ENCODE measurements around the gene DHRSX.
"Not testable (repeated sequence)": the region's sequence is repeated elsewhere in the genome, so short reads cannot be mapped to it uniquely, and the experiment has no call there.

Gene DHRSX

DNA sequence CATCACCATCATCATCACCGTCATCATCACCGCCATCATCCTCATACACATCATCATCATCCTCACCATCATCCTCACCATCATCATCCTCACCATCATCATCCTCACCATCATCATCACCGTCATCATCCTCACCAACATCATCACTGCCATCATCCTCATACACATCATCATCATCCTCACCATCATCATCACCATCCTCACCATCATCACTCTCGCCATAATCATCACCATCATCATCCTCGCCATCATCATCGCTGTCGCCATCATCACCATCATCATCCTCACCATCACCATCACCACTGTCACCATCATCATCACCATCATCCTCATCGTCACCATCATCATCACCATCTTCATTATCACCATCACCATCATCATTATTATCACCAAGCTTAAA, 19.8 kb upstream of the DHRSX start:
- DNase-seq (ENCODE audit: low read depth in 2 of 2) = no peak

DNA sequence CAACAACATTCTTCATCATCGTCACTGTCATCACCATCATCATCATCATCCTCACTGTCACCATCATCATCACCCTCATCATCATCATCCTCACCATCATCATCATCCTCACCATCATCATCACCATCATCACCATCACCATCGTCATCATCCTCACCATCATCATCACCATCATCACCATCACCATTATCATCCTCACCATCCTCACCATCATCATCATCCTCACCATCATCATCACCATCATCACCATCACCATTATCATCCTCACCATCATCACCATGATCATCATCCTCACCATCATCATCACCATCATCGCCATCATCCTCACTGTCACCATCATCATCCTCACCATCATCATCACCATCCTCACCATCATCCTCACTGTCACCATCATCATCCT, 18.9 kb upstream of the DHRSX start:
- not testable (repeated sequence) for DNase-seq (ENCODE audit: low read depth in 2 of 2)

DNA sequence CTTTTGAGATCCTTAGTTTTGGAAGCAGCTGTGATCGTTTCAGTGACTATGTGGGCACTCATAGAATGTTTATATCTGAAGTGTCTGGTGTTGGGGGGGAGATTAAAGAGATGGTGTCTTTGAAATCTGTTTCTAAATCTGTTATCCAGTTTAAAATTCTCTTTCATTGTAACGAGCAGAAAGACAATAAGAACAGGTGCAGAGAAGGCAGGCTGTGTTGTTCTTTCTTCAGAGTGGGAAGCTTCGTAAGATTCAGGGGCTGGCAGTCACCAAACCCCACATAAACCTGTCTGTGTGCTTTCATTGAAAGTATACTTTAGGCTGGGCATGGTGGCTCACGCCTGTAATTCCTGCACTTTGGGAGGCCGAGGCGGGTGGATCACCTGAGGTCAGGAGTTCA, 16.3 kb upstream of the DHRSX start:
- DNase-seq (ENCODE audit: low read depth in 2 of 2) = no peak

DNA sequence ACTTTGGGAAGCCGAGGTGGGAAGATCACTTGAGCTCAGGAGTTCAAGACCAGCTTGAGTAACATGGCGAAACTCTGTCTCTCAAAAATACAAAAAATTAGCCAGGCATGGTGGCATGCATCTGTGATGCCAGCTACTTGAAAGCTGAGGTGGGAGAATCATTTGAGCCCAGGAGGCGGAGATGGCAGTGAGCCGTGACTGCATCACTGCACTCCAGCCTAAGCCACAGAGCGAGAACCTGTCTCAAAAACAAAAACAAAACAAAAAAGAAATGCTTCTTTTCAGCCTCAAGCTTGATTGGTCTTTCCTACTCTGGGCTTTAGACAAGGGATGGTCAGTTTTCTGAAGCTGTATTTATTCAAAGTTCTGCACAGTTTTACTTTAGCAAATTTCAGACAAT, 15.8 kb upstream of the DHRSX start:
- DNase-seq (ENCODE audit: low read depth in 2 of 2) = no peak

DNA sequence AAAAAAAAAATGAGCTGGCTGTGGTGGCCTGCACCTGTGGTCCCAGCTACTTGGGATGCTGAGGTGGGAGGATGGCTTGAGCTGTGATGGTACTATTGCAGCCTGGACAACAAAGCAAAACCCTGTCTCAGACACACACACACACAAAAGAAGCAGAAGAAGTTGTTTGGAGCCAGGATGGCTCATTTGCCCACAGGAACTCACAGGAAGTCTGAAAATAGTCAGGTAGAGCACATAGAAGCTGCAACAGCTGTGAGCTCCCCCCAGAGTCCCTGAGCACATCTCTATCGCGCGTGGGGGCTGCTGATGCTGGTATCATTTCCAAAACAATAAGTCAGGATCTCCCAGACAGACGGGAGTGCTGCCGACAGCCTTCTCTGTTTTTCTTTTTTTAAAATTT, 13.4 kb upstream of the DHRSX start:
- DNase-seq (ENCODE audit: low read depth in 2 of 2) = no peak

DNA sequence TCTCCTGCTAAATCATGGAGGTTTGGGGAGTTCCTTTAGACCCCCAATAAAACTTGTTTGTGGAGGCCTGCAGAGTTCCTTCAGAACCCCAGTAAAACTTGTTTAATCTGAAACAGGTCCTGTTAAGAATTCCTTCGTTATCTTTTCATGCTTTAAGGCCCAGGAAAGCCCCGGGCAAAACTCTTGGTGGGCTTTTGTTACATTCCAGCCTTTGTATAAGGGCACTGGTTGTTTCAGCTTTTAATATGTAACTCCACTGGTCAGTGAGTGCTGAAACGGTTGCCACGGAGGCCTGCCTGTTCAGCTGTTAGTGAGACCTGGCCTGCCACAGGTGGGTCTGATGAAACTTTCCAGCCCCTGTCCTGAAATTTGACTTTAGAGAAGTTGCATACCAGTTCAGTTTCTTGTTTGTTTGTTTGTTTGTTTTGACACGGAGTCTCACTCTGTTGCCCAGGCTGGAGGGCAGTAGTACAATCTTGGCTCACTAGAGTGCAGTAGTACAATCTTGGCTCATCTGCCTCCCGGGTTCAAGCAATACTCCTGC, 12.4 kb upstream of the DHRSX start:
- no peak for DNase-seq (ENCODE audit: low read depth in 2 of 2)

DNA sequence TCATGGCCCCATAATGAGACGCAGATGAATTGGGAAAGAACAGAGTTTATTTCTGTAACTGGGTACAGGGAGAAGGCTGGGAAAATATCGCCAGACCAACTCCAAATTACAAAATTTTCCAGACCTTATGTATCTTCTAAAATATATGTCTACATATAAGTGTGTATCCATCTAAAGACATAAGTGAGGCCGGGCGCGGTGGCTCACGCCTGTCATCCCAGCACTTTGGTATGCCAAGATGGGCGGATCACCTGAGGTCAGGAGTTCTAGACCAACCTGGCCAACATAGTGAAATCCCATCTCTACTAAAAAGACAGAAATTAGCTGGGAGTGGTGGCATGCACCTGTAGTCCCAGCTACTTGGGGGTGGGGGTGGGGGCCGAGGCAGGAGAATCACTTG, 11.7 kb upstream of the DHRSX start:
- no peak for DNase-seq (ENCODE audit: low read depth in 2 of 2)

DNA sequence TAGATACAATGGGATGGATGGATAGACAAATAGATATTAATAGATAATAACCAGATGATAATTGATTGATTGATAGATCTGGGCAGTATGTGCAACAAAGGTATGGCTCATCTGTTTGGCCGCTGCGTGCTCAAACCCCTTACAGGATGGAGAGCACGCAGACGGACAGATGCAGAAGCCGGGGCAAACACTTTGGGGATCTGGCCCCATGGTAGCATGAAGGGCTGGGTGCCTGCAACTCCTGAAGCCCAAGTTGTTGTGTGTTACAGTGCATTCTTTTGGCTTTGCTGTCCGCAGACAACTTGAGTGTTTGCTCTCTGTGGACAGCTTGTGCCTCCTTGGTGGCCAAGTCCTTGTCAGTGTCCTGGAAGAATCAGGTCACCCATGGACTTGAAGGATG, 10.6 kb upstream of the DHRSX start:
- no peak for DNase-seq (ENCODE audit: low read depth in 2 of 2)

DNA sequence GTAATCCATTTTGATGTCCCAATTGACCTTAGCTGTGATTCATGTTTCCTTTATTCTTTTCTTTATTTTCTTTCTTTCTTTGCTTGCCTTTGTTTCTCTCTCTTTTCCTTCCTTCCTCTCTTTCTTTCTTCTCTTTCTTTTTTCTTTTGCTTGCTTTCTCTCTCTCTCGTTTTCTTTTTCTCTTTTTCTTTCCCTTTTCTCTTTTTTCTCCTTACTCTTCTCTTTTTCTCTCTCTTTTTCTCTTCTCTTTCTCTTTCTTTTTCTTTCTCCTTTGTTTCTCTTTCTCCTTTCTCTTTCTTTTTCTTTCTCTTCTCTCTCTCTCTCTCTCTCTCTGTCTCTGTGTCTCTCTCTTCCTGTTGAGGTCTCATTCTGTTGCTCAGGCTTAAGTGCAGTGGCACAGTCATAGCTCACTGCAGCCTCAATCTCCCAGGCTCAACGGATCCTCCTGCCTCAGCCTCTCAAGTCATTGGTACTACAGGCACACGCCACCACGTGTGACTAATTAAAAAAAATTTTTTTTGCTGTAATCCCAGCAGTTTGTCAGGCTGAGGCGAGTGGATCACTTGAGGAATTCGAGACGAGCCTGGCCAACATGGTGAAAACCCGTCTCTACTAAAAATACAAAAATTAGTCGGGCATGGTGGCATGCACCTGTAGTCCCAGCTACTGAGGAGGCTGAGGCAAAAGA, 8.0 kb upstream of the DHRSX start:
- no peak for DNase-seq (ENCODE audit: low read depth in 2 of 2)

DNA sequence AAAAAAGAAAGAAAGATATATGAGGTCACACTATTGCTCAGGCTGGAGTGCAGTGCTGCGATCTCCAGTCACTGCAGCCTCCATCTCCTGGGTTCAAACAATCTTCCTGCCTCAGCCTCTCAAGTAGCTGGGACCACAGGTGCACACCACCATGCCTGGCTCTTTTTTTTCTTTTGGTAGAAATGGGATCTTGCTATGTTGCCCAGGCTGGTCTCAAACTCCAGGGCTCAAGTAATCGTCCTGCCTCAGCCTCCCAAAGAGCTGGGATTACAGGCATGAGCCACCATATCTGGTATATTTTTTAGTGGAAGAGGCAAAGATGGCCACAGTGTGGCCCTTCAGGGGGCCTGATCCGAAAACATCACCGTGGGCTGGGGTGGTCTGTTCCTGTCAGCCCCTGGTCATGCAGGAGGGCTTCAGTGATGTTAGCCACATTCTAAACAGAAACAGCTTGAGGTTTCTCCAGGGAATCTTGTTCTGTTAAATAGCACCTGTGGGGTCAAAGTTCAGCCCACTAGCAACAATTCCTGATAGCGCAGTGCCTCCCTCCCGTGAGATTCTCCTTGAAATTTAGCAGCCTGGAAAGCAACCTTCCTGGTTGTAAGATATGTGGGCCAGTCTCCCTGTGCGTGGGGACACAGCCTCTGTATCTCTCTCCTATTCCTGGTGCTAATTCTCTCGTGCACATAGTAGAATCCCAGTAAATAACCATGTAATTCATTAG, 7.3 kb upstream of the DHRSX start:
- no peak for DNase-seq (ENCODE audit: low read depth in 2 of 2)

DNA sequence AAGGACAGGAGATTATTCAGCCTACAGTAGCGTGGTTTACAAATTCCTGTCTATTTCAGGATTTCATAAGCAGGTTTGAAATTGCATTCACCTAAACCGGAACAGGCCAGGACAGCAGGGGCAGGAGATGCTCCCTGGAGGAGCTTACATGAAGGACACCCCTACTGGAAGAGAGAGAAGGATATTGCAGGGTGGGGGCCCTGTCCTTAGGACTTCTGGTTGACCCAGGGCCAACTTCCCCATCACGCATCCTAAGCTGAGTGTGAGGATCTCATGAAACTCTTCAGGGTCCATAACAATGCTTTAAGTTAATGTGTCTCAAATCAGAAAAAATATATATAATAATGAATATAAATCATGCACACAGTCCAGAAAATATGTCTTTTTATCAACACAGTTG, 6.4 kb upstream of the DHRSX start:
- DNase-seq (ENCODE audit: low read depth in 2 of 2) = no peak

DNA sequence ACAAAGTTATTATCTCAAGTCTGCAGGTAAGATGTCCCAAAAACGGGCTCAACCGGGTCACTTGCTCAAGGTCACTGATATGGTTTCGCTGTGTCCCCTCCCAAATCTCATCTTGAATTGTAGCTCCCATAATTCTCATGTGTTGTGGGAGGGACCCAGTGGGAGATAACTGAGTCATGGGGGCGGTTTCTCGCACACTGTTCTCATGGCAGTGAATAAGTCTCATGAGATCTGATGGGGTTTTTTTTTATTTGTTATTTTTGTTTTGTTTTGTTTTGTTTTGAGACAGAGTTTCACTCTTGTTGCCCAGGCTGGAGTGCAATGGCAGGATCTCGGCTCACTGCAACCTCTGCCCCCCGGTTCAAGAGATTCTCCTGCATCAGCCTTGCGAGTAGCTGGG, 4.6 kb upstream of the DHRSX start:
- not testable (repeated sequence) for DNase-seq (ENCODE audit: low read depth in 2 of 2)

DNA sequence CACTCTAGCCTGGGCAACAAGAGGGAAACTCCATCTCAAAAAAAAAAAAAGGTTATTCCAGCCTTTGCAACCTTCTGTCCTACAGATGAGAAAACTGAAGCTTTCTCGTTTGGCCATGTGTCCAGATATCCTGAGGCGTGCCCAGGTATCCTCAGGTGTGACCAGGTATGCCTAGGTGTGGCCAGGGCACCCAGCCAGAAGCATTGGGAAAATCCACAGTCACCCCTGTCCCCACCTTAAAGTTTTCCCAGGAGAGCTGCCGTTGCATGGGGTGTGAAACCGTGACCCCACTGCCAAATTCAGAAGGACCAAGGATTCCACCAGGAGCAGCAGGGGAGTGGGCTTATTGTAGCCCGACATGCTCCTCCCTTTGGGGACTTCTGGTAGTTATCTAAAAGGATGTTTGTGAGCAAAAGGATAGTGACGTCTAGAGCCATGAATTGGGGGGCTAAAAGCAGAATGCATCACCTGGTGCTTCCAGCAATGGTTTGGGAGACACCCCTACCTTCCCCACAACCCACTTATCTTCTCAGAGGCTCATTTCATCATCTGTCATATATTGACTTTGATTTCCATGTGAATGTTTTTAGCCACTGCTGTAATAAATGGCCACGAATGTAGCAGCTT, 4.0 kb upstream of the DHRSX start:
- DNase-seq (ENCODE audit: low read depth in 2 of 2) = no peak

DNA sequence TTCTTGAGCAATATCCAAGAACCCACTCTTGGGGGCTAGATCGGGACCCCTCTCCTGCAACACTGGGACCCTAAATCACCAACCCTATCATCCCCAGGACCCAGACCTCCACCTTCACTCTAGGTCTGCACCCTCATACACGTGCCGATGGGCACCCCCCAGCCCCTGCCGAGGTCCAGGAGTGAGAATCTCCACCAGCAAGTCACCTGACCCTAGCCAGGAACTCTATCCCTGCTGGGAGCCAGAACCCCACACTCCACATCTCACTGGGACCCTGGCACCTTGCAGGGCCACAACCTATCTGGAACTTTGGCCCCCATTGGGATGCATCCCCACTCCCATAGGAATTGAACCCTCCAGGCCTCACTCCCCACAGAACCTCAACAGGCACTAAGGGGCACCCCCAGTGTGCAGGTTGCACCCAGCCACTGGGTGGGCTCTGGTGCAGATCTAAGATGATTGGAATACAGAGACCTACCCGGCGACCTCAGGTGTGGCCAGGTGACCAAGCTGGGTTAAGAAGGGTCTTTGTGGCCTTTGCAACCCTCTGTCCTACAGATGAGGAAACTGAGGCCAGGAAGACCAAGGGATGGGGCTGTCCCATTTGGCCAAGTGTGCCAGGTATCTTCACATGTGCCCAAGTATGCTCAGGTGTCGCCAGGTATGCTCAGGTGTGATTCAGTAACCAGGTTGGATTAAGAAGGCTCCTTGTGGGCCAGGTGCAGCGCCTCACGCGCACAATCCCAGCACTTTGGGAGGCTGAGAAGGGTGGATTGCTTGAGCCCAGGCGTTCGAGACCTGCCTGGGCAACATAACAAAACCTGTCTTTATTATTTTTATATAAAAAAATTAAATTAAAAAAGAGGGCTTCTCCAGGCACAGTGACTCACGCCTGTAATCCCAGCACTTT, 3.1 kb upstream of the DHRSX start:
- no peak for DNase-seq (ENCODE audit: low read depth in 2 of 2)

DNA sequence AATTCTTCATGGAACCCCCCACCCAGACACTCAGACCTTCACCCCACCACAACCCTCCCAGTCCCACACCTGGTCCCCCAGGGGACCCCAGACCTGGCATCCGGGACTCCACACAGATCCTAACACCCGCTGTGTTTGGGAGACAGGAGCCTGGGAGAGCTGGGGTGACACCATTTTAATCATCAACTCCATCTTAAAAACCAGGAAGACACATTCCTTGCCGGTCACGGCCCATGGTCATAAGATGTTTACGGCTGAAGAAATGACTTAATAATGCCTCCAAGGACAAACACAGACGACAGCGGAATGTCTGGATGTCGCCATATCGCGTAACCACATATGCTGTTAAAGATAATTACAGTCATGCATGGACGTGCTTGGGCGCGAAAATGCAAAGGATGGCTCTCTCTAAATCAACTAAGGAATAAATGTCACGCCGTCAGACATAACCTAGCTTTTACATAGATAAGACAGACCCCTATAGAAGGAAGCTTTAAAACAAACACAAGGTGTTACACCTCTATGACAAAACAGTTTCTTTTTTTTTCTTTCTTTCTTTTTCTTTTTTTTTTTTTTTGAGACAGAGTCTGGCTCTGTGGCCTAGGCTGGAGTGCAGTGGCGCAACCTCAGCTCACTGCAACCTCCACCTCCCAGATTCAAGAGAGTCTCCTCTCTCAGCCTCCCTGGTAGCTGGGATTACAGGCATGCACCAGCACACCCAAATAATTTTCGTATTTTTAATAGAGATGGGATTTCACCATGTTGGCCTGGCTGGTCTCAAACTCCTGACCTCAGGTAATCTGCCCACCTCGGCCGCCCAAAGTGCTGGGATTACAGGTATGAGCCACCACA, 2.1 kb upstream of the DHRSX start:
- DNase-seq (ENCODE audit: low read depth in 2 of 2) = no peak

DNA sequence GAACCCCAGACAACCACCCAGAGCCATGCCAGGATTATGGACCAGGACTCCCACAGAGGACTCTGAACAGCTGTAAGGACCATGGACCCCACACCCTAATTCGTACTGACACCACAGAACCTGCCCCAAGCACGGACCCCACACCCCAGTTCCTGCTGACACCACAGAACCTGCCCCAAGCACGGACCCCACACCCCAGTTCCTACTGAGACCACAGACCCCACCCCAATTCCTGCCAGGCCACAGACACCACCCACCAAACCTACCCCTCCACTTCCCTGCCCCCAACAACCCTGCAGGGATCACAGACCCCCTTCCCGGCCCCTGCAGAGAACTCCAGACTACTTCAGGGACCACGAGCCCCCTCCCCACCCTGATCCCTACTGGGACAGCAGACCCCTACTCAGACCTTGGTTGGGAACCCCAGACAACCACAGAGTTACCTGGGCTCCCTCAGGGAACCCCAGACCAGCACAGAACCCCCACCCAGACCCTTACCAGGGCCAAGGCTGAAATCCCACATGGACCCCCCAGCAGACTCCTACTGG, 1.4 kb upstream of the DHRSX start:
- DNase-seq (ENCODE audit: low read depth in 2 of 2) = no peak

DNA sequence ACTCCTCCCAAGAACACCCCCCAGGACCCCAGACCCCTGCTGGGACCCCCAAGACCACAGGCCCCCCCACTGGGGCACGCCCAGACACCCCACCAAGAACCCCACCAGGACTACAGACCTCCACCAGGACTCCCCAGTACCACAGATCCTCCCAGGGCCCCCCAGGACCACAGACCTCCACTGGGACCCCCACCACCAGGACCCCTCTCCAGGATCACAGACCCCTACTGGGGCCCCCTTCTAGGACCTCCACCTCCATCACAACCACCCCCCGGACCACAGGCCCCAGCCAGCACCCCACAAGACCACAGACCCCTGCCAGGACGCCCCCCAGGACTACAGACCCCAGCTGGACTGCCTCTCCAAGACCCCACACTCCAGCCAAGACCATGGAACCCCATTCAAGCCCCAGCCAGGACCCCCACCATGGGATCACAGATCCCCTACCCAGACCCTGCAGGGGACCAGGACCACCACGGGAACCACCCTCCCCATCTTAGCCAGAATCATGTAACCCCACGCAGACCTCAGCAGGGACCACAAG, 855 bp upstream of the DHRSX start:
- DNase-seq (ENCODE audit: low read depth in 2 of 2) = no peak

DNA sequence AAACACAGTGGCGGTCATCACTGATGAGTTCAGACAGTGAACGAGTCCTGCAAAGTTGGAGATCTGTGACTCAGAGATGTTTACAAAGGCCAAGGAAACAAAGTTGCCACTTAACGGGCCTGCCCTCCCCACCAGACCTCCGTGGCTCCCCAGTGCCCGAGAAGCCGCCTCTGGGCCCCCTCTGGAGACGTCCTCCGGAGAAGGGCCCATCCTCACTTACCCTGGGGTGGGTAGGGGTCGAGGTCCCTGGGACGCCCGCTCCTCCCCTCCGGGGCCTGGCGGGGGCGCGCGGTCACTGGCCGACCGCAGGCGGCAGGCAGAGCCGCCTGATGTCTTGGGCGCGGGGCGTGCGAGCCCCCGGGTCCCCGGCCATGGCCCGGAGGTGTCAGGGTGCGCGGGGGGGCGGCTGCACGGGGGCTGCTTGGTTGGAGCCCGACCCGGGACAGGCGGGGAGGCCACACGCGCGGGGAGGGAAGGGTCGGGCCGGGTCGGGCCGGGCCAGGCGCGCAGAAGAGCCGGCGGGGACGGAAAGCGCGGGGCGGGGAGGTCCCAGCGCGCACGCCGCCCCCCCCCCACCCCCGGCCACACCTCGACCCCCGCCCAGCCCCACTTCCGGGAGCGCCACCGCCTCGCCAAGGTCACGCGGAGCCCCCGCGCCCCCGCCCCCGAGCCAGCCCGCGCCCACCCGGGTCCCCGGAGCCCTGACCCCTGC, 529 bp downstream of the DHRSX start:
- peak; percentile 7 for DNase-seq (ENCODE audit: low read depth in 2 of 2)

DNA sequence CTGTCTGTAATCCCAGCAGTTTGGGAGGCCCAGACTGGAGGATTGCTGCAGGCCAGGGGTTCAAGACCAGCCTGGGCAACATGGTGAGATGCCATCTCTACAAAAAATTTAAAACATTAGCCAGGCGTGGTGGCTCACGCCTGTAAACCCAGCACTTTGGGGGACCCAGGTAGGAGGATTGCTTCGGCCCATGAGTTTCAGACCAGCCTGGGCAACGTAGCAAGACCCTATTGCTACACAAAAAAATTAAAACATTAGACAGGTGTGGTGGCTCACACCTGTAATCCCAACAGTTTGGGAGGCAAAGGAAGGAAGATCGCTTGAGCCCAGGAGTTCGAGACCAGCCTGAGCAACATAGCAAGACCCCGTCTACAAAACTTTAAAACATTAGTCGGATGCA, 1.3 kb downstream of the DHRSX start:
- DNase-seq (ENCODE audit: low read depth in 2 of 2) = no peak
